KMS-11 (cell line): ENCODE results near the gene SH2D2A.

Source experiments
- H2AFZ ChIP-seq: fragments of 200-600 bp; sonication (generic); 2 replicates; pipeline ENCODE4 v1.6.1; 2016; ENCODE audit warnings: antibody characterized with exemption, mixed run types, low read depth
- H3K27ac ChIP-seq: fragments of 200-600 bp; sonication (generic); 2 replicates; pipeline ENCODE4 v1.6.1; 2016; ENCODE audit warnings: mild to moderate bottlenecking, mixed run types
- H3K27me3 ChIP-seq: fragments of 200-600 bp; sonication (generic); 2 replicates; pipeline ENCODE4 v1.6.1; 2017; ENCODE audit warnings: mild to moderate bottlenecking, low read depth, mixed run types, moderate library complexity; ENCODE audit not compliant: insufficient read depth
- H3K36me3 ChIP-seq: fragments of 200-600 bp; sonication (generic); 2 replicates; pipeline ENCODE4 v1.6.1; 2017; ENCODE audit warnings: mild to moderate bottlenecking, mixed run types; ENCODE audit not compliant: insufficient read depth
- H3K4me1 ChIP-seq: fragments of 200-600 bp; sonication (generic); 2 replicates; pipeline ENCODE4 v1.6.1; 2016; ENCODE audit warnings: mild to moderate bottlenecking, low read depth, mixed run types; ENCODE audit not compliant: poor library complexity, severe bottlenecking
- H3K4me2 ChIP-seq: fragments of 200-600 bp; sonication (generic); 2 replicates; pipeline ENCODE4 v1.7.0; 2016; ENCODE audit warnings: mild to moderate bottlenecking, mixed run types
- H3K4me3 ChIP-seq: fragments of 200-600 bp; sonication (generic); IDR thresholded peaks from 2 replicates; pipeline ENCODE4 v1.6.1; 2017; ENCODE audit warnings: low read depth, low read length, mixed read lengths; ENCODE audit not compliant: insufficient read depth
- H3K79me2 ChIP-seq: fragments of 200-600 bp; sonication (generic); 2 replicates; pipeline ENCODE4 v1.6.1; 2016; ENCODE audit warnings: low read depth, mixed run types; ENCODE audit not compliant: insufficient read depth
- H3K9ac ChIP-seq: fragments of 200-600 bp; sonication (generic); 2 replicates; pipeline ENCODE4 v1.6.1; 2016; ENCODE audit warnings: mild to moderate bottlenecking, mixed run types
- H4K20me1 ChIP-seq: fragments of 200-600 bp; sonication (generic); 2 replicates; pipeline ENCODE4 v1.6.1; 2016; ENCODE audit warnings: mild to moderate bottlenecking, mixed run types; ENCODE audit not compliant: insufficient read depth
- CTCF ChIP-seq: fragments of 200-600 bp; sonication (generic); conservative IDR thresholded peaks from 2 replicates; pipeline ENCODE4 v1.6.1; 2017; ENCODE audit warnings: low read depth, mild to moderate bottlenecking, antibody characterized with exemption, low read length, moderate library complexity, mixed read lengths

SH2D2A gene

GRCh38 chr1:156852418-156852874 is 35.8 kb upstream of the SH2D2A start:
- no peak overlapping the region for H3K27ac ChIP-seq
- H3K9ac ChIP-seq: no peak overlapping the region
- H3K4me3 ChIP-seq: no peak overlapping the region
- no peak overlapping the region for H2AFZ ChIP-seq
- no peak overlapping the region for H3K4me2 ChIP-seq
- TF ChIP-seq CTCF: no peak
- H4K20me1 ChIP-seq: no peaks in the 10 kb centered on the region
- H3K27me3 ChIP-seq: peaks cover 54% of the 10 kb centered on the region
- H3K36me3 ChIP-seq: no peaks in the 10 kb centered on the region
- H3K79me2 ChIP-seq: no peaks in the 10 kb centered on the region
- no peaks in the 10 kb centered on the region for H3K4me1 ChIP-seq

- Histone ChIP-seq H3K79me2 (no peaks in the 10 kb centered on the region), H3K9ac (no peak overlapping the region), H3K4me2 (no peak overlapping the region), H3K27ac (no peak overlapping the region), H3K27me3 (peaks cover 54% of the 10 kb centered on the region), H3K4me1 (no peaks in the 10 kb centered on the region), H4K20me1 (no peaks in the 10 kb centered on the region), H3K4me3 (no peak overlapping the region), H3K36me3 (no peaks in the 10 kb centered on the region), H2AFZ (no peak overlapping the region)
- TF ChIP-seq CTCF: no peak
Observed at GRCh38 chr1:156851779-156852417, 35.2 kb upstream of the SH2D2A start.

- Histone ChIP-seq H3K27me3 (peaks cover 54% of the 10 kb centered on the region), H2AFZ (no peak overlapping the region), H3K4me3 (no peak overlapping the region)
Observed at GRCh38 chr1:156849151-156849496, 32.5 kb upstream of the SH2D2A start.

GRCh38 chr1:156848461-156849150 is 32.0 kb upstream of the SH2D2A start:
- no peak overlapping the region for H3K4me3 ChIP-seq
- H4K20me1 ChIP-seq: no peaks in the 10 kb centered on the region
- no peaks in the 10 kb centered on the region for H3K79me2 ChIP-seq
- no peak overlapping the region for H3K27ac ChIP-seq
- no peaks in the 10 kb centered on the region for H3K36me3 ChIP-seq
- H3K4me2 ChIP-seq: no peak overlapping the region
- H3K4me1 ChIP-seq: no peaks in the 10 kb centered on the region
- no peak overlapping the region for H3K9ac ChIP-seq
- no peak for TF ChIP-seq CTCF
- H2AFZ ChIP-seq: no peak overlapping the region
- H3K27me3 ChIP-seq: peaks cover 59% of the 10 kb centered on the region

More at GRCh38 chr1:156849151-156849496, 32.5 kb upstream of the SH2D2A start:
- Histone ChIP-seq H3K4me1 (no peaks in the 10 kb centered on the region), H4K20me1 (no peaks in the 10 kb centered on the region), H3K27ac (no peak overlapping the region), H3K9ac (no peak overlapping the region), H3K4me2 (no peak overlapping the region), H3K36me3 (no peaks in the 10 kb centered on the region), H3K79me2 (no peaks in the 10 kb centered on the region)
- TF ChIP-seq CTCF: no peak
